GM12878 (cell line): ENCODE data around the gene ABHD11. TPM values are rescaled to one million over a fixed set of nuclear protein-coding genes. Genes with fewer than 3 reads are reported as not detected.

Experiments
- ATAC-seq: fragments of 200-7000 bp; cut with Tn5 transposase; 3 replicates; pipeline ENCODE4 v1.9.1; 2020; ENCODE audit warnings: mild to moderate bottlenecking, moderate library complexity
- BruUV-seq: library from RNA; stranded (reverse); fragments of 400-500 nt; replicated peaks from 2 replicates; lab custom pipeline; 2021; lab: Mats Ljungman, UMichigan
- CTCF ChIA-PET: fragments of 300-600 bp; sonication (Branson Sonifier 250); formaldehyde crosslinking; extraction: SDS; loops from one replicate; lab custom pipeline; 2021; ENCODE audit warnings: inconsistent platforms; lab: Yijun Ruan, JAX
- POLR2A ChIA-PET: fragments of 350-600 bp; formaldehyde crosslinking; extraction: SDS; loops from one replicate; lab custom pipeline; 2021; ENCODE audit warnings: inconsistent platforms; lab: Charles Lee
- RAD21 ChIA-PET: fragments of 300-600 bp; sonication (Branson Sonifier 250); formaldehyde crosslinking; loops from one replicate; lab custom pipeline; 2023; ENCODE audit warnings: antibody characterized with exemption; ENCODE audit not compliant: unreplicated experiment; lab: Charles Lee
- SMC1A ChIA-PET: fragments of 300-600 bp; sonication (Branson Sonifier 250); formaldehyde crosslinking; loops from one replicate; lab custom pipeline; 2023; ENCODE audit not compliant: unreplicated experiment, uncharacterized antibody; lab: Charles Lee
- DNase-seq: peaks from one replicate; pipeline ENCODE4 v3.0.0-alpha.2; 2011; ENCODE audit warnings: low read depth, low spot score
- FAIRE-seq: peaks from 3 replicates; lab custom pipeline; 2011; peaks lifted over from hg19 to GRCh38; lab: Jason Lieb, UNC
- H2AFZ ChIP-seq: 2 replicates; pipeline ENCODE4 v1.6.0; 2011; ENCODE audit warnings: low read depth, low read length, control low read depth; ENCODE audit not compliant: control insufficient read depth
- H3K27ac ChIP-seq: 2 replicates; pipeline ENCODE4 v1.5.1; 2011; ENCODE audit warnings: control low read depth; ENCODE audit not compliant: control insufficient read depth, insufficient read depth
- H3K27me3 ChIP-seq, 2 experiments: replicated peaks in 1 of 2; 2 replicates each; pipeline versions ENCODE4 v1.6.0 to v1.6.1; 2011; ENCODE audit warnings: low read length in 1 of 2; ENCODE audit not compliant: control insufficient read depth in 2 of 2, insufficient read depth in 2 of 2
- H3K36me3 ChIP-seq, 2 experiments: 2 replicates each; pipeline ENCODE4 v1.5.1; 2011; ENCODE audit warnings: low read length in 1 of 2; ENCODE audit not compliant: control insufficient read depth in 2 of 2, insufficient read depth in 2 of 2
- H3K4me1 ChIP-seq: 2 replicates; pipeline ENCODE4 v1.6.1; 2011; ENCODE audit warnings: mild to moderate bottlenecking, low read length, moderate library complexity, mixed read lengths; ENCODE audit not compliant: control insufficient read depth, insufficient read depth
- H3K4me2 ChIP-seq: 2 replicates; pipeline ENCODE4 v1.6.0; 2011; ENCODE audit warnings: control low read depth; ENCODE audit not compliant: control insufficient read depth, insufficient read depth
- H3K4me3 ChIP-seq: fragments of 200-600 bp; sonication (generic); 2 replicates; pipeline ENCODE4 v1.5.1; 2016
- H3K79me2 ChIP-seq: 2 replicates; pipeline ENCODE4 v1.6.0; 2011; ENCODE audit warnings: low read length; ENCODE audit not compliant: control insufficient read depth, insufficient read depth
- H3K9ac ChIP-seq: 2 replicates; pipeline ENCODE4 v1.8.0; 2011; ENCODE audit warnings: low read length, control low read depth, mixed read lengths; ENCODE audit not compliant: control insufficient read depth, insufficient read depth
- H3K9me3 ChIP-seq: replicated peaks from 3 replicates; pipeline ENCODE4 v1.5.1; 2011; ENCODE audit warnings: mild to moderate bottlenecking, low read length; ENCODE audit not compliant: control insufficient read depth, insufficient read depth
- H4K20me1 ChIP-seq: 2 replicates; pipeline ENCODE4 v1.6.0; 2011; ENCODE audit not compliant: control insufficient read depth, insufficient read depth
- GABPA ChIP-seq: IDR thresholded peaks from 2 replicates; pipeline ENCODE4 v1.6.1; 2014; ENCODE audit warnings: antibody characterized with exemption, low read depth, mild to moderate bottlenecking, inconsistent platforms
- HDAC2 ChIP-seq: fragments of 200-600 bp; sonication (generic); IDR thresholded peaks from 2 replicates; pipeline ENCODE4 v1.6.1; 2017
- MTA3 ChIP-seq: IDR thresholded peaks from 2 replicates; pipeline ENCODE4 v1.6.1; 2012; ENCODE audit warnings: low read length, inconsistent platforms, borderline replicate concordance
- NFYA ChIP-seq: IDR thresholded peaks from 2 replicates; pipeline ENCODE4 v1.6.1; 2011; ENCODE audit warnings: low read depth, mild to moderate bottlenecking, low read length, improper control_type of control experiment, borderline replicate concordance
- PAX5 ChIP-seq: IDR thresholded peaks from 2 replicates; pipeline ENCODE4 v1.6.1; 2011; ENCODE audit warnings: low read depth, low read length, borderline replicate concordance
- TCF7 ChIP-seq: IDR thresholded peaks from 2 replicates; pipeline ENCODE4 v1.6.1; 2014; ENCODE audit warnings: antibody characterized with exemption, borderline replicate concordance
- ZZZ3 ChIP-seq: IDR thresholded peaks from 2 replicates; pipeline ENCODE4 v1.6.1; 2011; ENCODE audit warnings: low read depth; ENCODE audit not compliant: control insufficient read depth, insufficient read length
- whole genome bisulfite sequencing: methylation state at CpG from one replicate; pipeline ENCODE4 v1.1.6; 2016; ENCODE audit warnings: low lambda C conversion rate; ENCODE audit not compliant: insufficient replicate concordance, insufficient coverage; ENCODE audit errors: missing lambda C conversion rate; 5-methylcytosine and 5-hydroxymethylcytosine counted together
- in situ Hi-C: fragments of 300-500 bp; cut with MboI; formaldehyde crosslinking; loops from 9 replicates; pipeline ENCODE4 v1.14.3; 2018; ENCODE audit warnings: mixed read lengths
- intact Hi-C: fragments of 100-400 bp; cut with micrococcal nuclease; formaldehyde crosslinking; loops from one replicate; pipeline ENCODE4 v1.14.2; 2022; ENCODE audit not compliant: unreplicated experiment
- polyA plus RNA-seq, 11 experiments: library from polyadenylated mRNA; depleted of rRNA in 4 of 11; unstranded in 6 of 11; stranded (reverse) in 5 of 11; fragments of >200 nt; fragmentation: Nextera tagmentation in 4 of 11; fragmentation: Illumina TruSeq in 1 of 11; extraction: Ambion mirVana in 4 of 11; extraction: Trizol in 1 of 11; gene quantifications; 1 replicate in 1 of 11; 2 replicates in 10 of 11; pipeline versions ENCODE4 v1.2.1 to v1.2.3, GENCODE V29; 2011 to 2016; ENCODE audit warnings: inconsistent platforms in 2 of 11, missing spikeins in 2 of 11, low read depth in 1 of 11
- total RNA-seq, 4 experiments: library from RNA; depleted of rRNA in 3 of 4; stranded (reverse); fragments of >200 nt in 3 of 4; fragmentation: Illumina TruSeq in 1 of 4; extraction: Trizol in 1 of 4; gene quantifications; 2 replicates each; pipeline versions ENCODE4 v1.2.1 to v1.2.3, GENCODE V29; 2013 to 2021
- TF ChIP-seq, protein P1 (sequence below): IDR thresholded peaks from 2 replicates; pipeline ENCODE4 v1.6.1; 2011; ENCODE audit warnings: low read depth, low read length, improper control_type of control experiment, borderline replicate concordance
- TF ChIP-seq, protein P2 (sequence below): IDR thresholded peaks from 2 replicates; pipeline ENCODE4 v1.6.1; 2012; ENCODE audit warnings: improper control_type of control experiment, low read depth, low read length; ENCODE audit not compliant: insufficient replicate concordance
- TF ChIP-seq, protein P3 (sequence below): IDR thresholded peaks from 2 replicates; pipeline ENCODE4 v1.6.1; 2011; ENCODE audit warnings: low read depth, mild to moderate bottlenecking, low read length, moderate library complexity, borderline replicate concordance; ENCODE audit errors: extremely low read depth

ABHD11 gene
- total and polyA plus RNA-seq, 10 of the 15 experiments (the other 5 are each of a cell fraction or from before 2014, with no cell fraction given), result 2.8 to 24.8 (median 10.1) TPM

DNA sequence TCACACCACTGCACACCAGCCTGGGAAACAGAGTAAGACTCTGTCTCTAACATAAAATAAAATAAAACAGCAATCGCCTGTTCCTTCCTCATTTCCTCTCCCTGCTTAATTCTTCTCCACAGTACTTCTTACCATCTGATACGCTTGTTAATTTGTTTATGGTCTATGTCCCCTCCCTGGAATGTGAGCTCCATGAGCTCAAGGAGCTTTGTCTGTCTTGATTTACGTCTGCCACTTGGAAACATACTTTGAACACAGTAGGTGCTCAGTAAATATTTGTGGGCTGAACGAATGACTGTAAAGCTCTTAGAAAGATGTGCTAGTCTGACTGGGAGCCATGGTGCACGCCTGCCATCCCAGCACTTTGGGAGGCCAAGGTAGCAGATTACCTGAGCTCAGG is 10.1 kb downstream of the ABHD11 start:
- no peaks in the 10 kb centered on the region for H3K27me3 ChIP-seq
- no peaks in the 10 kb centered on the region for H4K20me1 ChIP-seq
- no peak overlapping the region for H2AFZ ChIP-seq
- ChIA-PET SMC1A (interaction anchor here (0.6 to 1.3 kb wide), 2 partner anchors 62 to 564 kb away, joined by 3 read pairs; no protein-coding TSS in a partner anchor), RAD21 (interaction anchor here (0.5 to 2.0 kb wide), 2 partner anchors 31 to 122 kb away, joined by 3 to 10 read pairs; no protein-coding TSS in a partner anchor), CTCF (interaction anchor here (0.6 to 1.7 kb wide), 7 partner anchors 8 to 206 kb away, joined by 3 to 16 read pairs (median 3); partner anchors contain the start of gene ABHD11), POLR2A (no interaction called here)
- no TSS peak for BruUV-seq
- in situ Hi-C loops (no loop called here), intact Hi-C loops (loop anchor here (5.0 kb wide), 2 partner anchors 61 to 101 kb away; partner anchors contain the start of gene VPS37D)
- FAIRE-seq (no peak), ATAC-seq (no peak), DNase-seq (no peak)
- TF ChIP-seq ZZZ3, result no peak
- TF ChIP-seq, protein P1, sequence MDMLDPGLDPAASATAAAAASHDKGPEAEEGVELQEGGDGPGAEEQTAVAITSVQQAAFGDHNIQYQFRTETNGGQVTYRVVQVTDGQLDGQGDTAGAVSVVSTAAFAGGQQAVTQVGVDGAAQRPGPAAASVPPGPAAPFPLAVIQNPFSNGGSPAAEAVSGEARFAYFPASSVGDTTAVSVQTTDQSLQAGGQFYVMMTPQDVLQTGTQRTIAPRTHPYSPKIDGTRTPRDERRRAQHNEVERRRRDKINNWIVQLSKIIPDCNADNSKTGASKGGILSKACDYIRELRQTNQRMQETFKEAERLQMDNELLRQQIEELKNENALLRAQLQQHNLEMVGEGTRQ, result no peak
- no peak for TF ChIP-seq GABPA
- no peak overlapping the region for H3K4me2 ChIP-seq
- no peaks in the 10 kb centered on the region for H3K36me3 ChIP-seq
- no peaks in the 10 kb centered on the region; the same call in 1 of the 2 replicates for H3K4me1 ChIP-seq
- no peaks in the 10 kb centered on the region for H3K9me3 ChIP-seq
- no peaks in the 10 kb centered on the region for H3K79me2 ChIP-seq
- 41% methylated on average over 5 of the region's 5 CpGs for WGBS
- H3K4me3 ChIP-seq, result no peak overlapping the region
- no peak overlapping the region for H3K9ac ChIP-seq
- no peak overlapping the region for H3K27ac ChIP-seq

DNA sequence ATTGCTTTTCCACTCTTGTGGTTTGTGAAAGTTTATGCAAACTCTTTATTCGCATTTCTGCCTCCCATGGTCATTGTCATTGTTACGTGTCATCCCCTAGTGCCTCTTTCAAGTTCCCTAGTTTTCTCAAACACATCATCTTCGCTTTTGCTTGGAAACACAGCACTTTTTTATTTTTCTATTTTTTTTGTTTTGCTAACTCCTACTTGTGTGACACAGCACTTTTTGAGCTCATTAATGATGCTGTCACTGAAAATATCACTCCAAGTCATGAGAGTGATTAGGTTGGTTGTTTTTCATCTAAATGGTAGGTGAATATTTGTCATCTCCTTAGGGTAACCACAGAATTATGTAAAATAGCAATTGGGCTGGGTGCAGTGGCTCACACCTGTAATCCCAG is 10.7 kb downstream of the ABHD11 start:
- Histone ChIP-seq H3K27me3 (no peaks in the 10 kb centered on the region), H3K27ac (no peak overlapping the region), H4K20me1 (no peaks in the 10 kb centered on the region), H3K9me3 (no peaks in the 10 kb centered on the region), H3K4me1 (no peaks in the 10 kb centered on the region; the same call in 1 of the 2 replicates), H3K9ac (no peak overlapping the region), H3K36me3 (no peaks in the 10 kb centered on the region), H3K4me3 (no peak overlapping the region), H3K79me2 (no peaks in the 10 kb centered on the region), H3K4me2 (no peak overlapping the region), H2AFZ (no peak overlapping the region)
- BruUV-seq, result no TSS peak
- ChIA-PET RAD21 (interaction anchor here (0.5 to 2.0 kb wide), 2 partner anchors 31 to 121 kb away, joined by 3 to 10 read pairs; no protein-coding TSS in a partner anchor), CTCF (interaction anchor here (0.8 to 1.7 kb wide), 3 partner anchors 8 to 121 kb away, joined by 3 to 16 read pairs (median 3); no protein-coding TSS in a partner anchor), SMC1A (interaction anchor here (1.3 kb wide), 1 partner anchor 62 kb away, joined by 3 read pairs; no protein-coding TSS in a partner anchor), POLR2A (no interaction called here)
- DNase-seq (no peak), ATAC-seq (no peak), FAIRE-seq (no peak)
- 6% methylated on average over 3 of the region's 3 CpGs for WGBS
- intact Hi-C loops, result loop anchor here (5.0 kb wide), 2 partner anchors 61 to 101 kb away; partner anchors contain the start of gene VPS37D
- in situ Hi-C loops, result no loop called here
- TF ChIP-seq, protein P2, sequence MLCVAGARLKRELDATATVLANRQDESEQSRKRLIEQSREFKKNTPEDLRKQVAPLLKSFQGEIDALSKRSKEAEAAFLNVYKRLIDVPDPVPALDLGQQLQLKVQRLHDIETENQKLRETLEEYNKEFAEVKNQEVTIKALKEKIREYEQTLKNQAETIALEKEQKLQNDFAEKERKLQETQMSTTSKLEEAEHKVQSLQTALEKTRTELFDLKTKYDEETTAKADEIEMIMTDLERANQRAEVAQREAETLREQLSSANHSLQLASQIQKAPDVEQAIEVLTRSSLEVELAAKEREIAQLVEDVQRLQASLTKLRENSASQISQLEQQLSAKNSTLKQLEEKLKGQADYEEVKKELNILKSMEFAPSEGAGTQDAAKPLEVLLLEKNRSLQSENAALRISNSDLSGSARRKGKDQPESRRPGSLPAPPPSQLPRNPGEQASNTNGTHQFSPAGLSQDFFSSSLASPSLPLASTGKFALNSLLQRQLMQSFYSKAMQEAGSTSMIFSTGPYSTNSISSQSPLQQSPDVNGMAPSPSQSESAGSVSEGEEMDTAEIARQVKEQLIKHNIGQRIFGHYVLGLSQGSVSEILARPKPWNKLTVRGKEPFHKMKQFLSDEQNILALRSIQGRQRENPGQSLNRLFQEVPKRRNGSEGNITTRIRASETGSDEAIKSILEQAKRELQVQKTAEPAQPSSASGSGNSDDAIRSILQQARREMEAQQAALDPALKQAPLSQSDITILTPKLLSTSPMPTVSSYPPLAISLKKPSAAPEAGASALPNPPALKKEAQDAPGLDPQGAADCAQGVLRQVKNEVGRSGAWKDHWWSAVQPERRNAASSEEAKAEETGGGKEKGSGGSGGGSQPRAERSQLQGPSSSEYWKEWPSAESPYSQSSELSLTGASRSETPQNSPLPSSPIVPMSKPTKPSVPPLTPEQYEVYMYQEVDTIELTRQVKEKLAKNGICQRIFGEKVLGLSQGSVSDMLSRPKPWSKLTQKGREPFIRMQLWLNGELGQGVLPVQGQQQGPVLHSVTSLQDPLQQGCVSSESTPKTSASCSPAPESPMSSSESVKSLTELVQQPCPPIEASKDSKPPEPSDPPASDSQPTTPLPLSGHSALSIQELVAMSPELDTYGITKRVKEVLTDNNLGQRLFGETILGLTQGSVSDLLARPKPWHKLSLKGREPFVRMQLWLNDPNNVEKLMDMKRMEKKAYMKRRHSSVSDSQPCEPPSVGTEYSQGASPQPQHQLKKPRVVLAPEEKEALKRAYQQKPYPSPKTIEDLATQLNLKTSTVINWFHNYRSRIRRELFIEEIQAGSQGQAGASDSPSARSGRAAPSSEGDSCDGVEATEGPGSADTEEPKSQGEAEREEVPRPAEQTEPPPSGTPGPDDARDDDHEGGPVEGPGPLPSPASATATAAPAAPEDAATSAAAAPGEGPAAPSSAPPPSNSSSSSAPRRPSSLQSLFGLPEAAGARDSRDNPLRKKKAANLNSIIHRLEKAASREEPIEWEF, result no peak
- no peak for TF ChIP-seq MTA3
- TF ChIP-seq HDAC2, result no peak
- TF ChIP-seq TCF7, result no peak
- no peak for TF ChIP-seq NFYA
- TF ChIP-seq PAX5, result no peak
- TF ChIP-seq, protein P3, sequence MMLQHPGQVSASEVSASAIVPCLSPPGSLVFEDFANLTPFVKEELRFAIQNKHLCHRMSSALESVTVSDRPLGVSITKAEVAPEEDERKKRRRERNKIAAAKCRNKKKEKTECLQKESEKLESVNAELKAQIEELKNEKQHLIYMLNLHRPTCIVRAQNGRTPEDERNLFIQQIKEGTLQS, result no peak
